Stimulated activated CD4-positive, alpha-beta T cell treated with anti-CD3 and anti-CD28 coated beads, Interleukin-2, amount 100 ng/mL, for 4 hours (primary cell): ENCODE data around the gene ZNF597.
"Not testable (repeated sequence)": the region's sequence is repeated elsewhere in the genome, so short reads cannot be mapped to it uniquely, and the experiment has no call there.

Experiments used
- DNase-seq: peaks from one replicate; pipeline ENCODE4 v3.0.0-alpha.2; 2020; ENCODE audit warnings: low read depth

ZNF597 gene

DNA sequence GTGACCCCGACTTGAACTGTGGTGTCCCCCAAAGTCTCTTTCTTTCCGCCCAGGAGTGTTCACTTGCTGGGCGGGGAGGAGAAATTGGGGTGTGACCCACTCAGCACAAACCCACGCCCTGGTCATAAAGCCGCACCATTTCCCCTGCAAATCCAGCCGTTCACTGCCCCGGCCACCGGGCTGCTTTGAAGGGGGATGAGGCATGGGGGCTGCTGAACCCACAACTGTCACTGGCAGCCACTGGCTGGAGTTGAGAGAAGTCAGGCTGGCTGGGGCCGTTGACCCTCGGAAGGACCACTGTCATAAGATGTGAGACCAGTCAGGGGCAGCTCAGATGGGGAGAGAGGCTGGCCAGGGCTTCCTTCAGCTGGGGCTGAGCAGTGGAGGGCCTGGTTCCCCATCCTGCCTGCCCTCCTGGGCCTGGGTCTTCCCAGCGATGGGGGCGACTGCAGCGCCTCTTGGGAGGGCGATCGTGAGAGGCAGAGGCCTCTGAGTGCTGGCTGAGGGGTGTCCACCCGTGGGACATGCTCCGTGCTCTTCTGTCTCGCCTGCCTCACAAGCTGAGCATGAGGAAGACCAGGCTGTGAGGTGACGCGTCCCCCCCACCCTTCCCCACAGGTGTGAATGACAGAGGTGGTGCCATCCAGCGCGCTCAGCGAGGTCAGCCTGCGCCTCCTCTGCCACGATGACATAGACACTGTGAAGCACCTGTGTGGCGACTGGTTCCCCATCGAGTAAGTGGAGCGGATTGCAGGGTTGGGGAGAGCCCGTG is 32.5 kb upstream of the ZNF597 start:
- DNase-seq, result no peak

- DNase-seq, result not testable (repeated sequence)
These were observed 31.6 kb upstream of the ZNF597 start for GRCh38 chr16:3474870-3475269.

- DNase-seq, result no peak
These were observed 31.0 kb upstream of the ZNF597 start for GRCh38 chr16:3474136-3474779.

- DNase-seq, result not testable (repeated sequence)
These were observed 30.3 kb upstream of the ZNF597 start for GRCh38 chr16:3473596-3473943.

- no peak for DNase-seq
These were observed 29.7 kb upstream of the ZNF597 start for GRCh38 chr16:3472878-3473595.

GRCh38 chr16:3471518-3472176 is 28.3 kb upstream of the ZNF597 start:
- DNase-seq, result no peak

DNA sequence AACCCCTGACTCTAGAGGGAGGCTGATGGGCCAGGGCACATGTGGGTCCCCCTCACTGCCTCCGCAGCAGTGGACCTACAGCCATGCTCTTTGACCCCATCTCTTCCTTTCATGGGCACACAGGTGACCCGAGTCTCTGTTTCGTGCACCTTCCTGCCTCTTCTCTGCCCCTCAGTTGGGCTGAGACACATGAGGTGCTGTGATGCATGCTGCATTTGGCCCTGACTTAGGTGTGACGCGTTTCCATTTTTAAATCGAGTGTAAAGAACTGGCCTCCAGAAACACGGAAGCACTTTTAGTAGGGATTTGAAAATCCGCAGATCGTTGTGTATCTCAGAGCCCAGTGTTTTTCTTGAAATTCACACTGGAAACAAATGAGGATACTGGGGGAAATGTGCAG is 27.4 kb upstream of the ZNF597 start:
- DNase-seq, result no peak

DNA sequence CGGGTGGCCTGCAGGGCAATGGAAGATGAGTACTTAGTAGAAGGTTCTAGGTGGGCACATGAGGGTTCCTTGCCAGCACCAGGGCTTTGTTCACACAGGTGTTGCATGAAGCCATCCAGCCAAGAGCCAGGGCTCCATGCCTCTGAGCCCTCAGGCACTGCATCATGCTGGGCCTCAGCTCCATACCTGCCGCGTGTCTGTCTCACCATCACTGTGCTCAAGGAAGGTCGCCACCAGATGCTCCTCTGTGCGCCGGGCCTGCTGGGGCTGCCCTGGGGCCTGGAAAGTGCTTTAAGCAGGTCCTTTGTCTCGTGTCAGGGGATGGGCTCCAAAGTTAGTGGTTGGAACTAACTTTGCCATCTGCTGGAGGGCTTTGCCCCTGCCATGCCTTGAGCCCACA is 26.4 kb upstream of the ZNF597 start:
- DNase-seq, result no peak

GRCh38 chr16:3468501-3468900 is 25.2 kb upstream of the ZNF597 start:
- no peak for DNase-seq

DNA sequence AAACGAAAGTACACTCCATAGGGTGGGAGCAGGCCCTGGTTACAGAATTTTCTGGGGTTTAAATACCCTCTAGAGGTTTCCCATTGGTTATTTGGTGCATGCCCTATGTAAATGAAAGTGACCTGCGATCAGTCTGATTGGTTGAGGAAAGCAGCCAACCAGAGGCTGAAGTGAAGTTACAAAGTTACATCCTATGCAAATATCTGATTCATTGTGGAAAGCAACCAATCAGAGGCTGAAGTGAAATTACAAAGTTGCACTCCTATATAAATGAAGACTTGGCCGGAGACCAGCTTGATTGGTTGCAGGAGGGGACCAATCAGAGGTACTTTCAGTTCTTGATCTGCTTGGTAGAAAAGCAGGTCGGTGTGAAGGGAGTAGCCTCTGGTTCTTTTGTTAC is 24.6 kb upstream of the ZNF597 start:
- no peak for DNase-seq

DNA sequence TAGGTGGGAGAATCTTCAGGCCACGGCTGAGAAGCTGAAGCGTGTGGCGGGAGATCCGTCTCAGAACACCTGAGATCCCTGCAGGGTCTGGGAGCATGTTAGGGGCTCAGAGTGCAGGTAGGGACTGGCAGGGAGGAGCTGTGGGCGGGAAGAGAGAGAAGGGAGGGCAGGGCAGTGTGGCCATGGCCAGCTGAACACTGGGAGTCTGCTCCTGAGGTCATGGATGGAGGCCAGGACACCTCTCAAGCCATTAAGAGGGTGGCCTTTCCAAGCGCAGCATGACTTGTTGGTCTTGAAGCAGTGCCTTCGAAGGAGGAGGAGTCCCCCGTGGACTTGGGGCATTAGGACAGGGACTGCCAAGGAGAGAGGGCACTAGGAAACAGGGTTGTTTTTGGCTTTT is 23.9 kb upstream of the ZNF597 start:
- DNase-seq, result no peak

- no peak for DNase-seq
These were observed 22.7 kb upstream of the ZNF597 start for GRCh38 chr16:3465911-3466584.

DNA sequence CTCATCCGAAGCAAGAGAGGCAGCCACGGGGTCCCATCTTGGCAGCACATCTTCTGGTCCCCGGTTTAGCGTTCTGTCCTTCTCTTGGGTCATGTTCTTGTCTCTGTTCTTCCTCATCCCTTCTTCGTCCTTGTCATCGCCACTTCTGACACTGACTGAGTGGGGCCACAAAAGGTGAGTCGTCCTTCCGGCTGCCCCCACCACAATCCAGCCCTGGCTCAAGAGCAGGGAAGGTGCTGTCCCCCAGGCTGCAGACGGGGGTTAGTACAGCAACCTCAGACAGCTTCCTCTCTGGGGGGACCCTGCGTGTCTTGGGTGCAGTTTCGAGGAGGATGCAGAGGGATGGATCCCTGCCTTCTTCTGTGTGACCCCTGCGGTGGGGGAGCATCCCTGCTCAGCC is 22.0 kb upstream of the ZNF597 start:
- no peak for DNase-seq

DNA sequence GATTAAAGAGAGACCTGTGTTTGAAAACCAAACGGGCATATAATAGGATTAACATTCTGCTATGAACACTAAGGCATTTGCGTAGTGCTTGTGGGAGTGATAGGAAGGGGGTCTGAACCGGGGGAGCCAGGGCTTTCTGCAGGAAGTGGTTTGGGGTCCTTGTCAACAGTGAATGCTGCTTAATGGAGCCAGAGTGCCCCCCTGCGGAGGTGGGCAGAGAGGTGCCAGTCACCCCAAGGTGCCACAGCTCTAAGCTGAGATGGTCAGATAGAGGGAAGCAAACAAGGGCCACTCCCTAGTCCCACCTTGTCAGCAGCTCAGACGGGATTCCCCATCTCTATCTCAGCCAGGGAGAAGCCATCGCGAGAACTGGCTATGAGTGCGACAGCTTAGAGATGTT is 17.8 kb upstream of the ZNF597 start:
- no peak for DNase-seq

DNA sequence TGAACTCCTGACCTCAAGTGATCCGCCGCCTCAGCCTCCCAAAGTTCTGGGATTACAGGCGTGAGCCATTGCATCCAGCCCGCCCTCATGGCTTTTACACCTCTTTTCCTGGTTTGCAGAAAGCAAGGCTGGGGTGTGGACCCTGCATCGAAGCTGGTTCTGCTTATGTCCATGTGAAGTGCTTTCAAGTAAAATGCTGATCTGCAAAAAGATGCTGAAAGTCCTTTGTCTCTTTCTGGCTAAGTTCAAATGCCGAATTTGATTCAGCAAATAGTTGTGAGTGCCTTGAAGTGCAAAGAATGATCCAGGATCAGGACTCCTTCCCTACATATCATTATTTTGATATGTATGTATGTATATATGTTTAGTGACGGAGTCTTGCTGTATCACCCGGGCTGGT is 17.3 kb upstream of the ZNF597 start:
- no peak for DNase-seq

- DNase-seq, result no peak
These were observed 16.8 kb upstream of the ZNF597 start for GRCh38 chr16:3460121-3460520.

DNA sequence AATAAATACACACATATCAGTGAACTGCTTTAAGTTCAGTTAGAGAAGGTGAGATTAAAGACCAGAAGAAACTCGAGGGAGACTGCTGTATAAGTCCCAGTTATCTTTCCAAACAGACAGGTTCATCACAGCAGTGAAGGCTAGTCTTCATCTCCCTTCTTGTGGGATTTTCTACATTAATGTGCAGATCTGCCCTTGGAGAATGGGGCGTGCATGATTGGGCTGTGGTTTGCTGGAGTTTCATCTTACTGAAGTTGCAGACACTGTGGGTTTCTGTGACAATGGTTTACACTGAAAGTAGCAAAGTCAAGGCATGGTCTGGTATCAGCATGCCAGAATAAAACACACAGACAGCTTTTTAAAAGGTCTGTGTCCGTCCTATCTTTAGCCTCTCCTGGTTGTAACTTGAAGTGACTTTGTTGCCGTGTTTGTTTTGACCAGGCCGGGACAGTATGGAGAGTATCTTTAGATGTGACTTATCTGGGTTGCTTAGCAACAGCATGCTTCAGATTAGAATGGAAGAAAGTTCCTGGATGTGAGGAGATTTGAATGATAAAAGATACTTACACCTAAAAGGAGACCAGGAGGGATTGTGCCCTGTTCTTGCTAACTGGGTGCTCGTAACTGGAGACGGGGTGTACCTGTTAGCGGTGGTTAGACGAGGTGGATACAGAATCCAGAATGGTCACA is 16.2 kb upstream of the ZNF597 start:
- DNase-seq, result no peak

DNA sequence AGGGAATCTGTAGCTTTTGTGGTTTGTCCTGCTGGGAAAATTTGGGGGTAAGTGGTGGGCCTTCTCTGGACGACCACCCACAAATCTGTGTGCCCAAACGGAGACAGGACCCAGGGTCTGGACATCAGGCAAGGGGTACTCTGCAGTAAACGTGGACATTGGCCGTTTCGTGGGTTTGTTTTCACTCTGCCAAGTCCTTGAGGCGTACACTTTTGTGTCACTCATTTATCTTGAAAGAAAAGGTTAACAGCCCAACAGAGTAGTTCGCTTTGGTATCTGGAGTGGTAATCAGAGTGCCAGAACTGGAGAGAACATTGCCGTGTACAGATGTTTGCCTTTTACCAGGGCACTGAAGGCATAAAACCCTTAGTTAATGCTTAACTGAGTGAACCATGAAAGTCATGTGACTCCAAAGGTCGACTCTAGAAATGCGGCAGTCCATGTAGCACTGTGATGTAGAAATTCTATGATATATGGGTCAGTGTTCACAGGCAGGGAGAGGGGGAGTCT is 15.6 kb upstream of the ZNF597 start:
- DNase-seq, result no peak

DNA sequence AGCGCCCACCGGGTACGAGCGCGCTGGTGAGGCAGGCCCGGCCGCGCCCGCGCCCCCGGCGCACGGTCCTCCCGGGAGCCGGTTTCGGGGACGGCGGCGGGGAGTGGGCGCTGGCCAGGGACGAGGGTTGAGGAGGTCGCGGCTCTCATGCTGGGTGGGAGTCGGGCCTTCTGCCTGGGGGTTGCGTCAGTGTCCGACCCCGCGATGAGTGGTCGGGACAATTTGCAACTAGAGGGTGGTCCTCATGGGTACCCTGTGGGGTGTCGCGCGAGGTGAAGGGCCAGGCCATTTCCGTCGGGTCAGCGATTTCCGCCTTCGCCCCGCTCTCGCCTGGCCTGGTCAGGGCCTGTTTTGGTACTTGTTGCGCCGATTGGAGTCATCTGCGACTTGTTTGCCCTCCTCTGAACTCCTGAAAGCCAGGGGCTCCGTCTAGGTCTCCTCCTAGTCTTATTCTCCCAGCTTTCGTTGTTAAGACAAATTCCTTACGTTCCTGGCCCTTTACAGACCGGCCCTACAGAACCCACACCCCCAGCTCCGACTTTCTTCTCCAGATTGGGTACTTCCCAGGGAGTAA is 15.1 kb upstream of the ZNF597 start:
- DNase-seq, result no peak

- DNase-seq, result peak; percentile 86
These were observed 14.3 kb upstream of the ZNF597 start for GRCh38 chr16:3457434-3458252.
